GM19328 (cell line): ENCODE results near the gene SYMPK.

Source experiments
- ATAC-seq: cut with Tn5 transposase; IDR thresholded peaks from one replicate; pipeline ENCODE4 v1.9.1; 2021; ENCODE audit warnings: mild to moderate bottlenecking, moderate library complexity; ENCODE audit not compliant: unreplicated experiment

The SYMPK gene

DNA sequence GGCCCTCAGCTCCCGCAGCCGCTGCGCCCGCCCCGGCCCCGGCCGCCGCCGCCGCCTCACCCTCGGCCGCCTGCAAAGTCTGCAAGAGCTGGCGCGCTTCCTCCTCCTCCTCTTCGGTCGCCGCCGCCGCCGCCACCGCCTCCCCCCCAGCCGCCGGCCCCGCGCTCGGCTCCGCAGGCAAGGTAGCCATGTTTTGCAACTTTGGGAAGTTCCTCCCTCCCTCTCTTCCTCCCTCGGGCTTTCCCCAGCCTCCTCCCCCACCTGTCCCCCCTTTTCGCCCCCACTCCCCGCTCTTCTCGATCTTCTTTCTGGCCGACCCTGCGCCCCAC is 94.3 kb downstream of the SYMPK start:
- ATAC-seq = no peak

DNA sequence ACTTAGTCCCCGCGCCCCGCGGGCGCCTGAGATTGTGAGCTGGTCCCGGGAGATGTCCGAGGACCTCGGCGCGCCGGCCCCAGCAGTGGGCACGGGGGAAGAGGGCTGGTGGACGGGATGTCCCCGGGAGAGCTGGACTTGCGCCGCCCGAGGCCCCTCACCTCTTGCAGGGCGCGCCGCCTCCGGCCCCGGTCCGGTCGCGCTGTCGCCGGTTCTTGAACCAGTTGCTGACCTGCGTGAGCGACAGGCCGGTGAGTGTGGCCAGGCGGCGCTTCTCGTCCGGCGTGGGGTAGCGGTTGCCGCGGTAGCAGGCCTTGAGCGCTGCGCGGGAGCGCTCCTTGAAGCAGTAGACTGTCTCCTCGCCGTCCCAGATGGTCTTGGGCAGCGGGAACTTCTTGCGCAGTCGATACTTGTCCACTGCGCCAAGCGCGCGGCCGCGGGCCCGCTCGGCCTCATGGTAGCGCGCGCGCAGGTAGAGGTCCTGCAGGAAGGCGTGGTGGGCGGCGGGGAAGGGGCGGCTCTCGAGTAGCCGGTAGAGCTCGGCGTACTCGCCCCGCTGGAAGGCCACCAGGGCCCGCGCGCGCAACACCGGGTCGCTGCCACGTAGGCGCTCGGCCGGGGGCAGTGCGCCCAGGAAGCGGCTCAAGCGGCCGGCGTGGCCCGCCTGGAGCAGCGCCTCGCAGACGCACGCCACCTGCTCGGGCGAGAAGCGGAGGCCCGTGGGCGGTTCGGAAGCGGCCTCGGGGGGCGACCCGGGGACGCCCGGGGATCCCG is 94.9 kb downstream of the SYMPK start:
- ATAC-seq = no peak

DNA sequence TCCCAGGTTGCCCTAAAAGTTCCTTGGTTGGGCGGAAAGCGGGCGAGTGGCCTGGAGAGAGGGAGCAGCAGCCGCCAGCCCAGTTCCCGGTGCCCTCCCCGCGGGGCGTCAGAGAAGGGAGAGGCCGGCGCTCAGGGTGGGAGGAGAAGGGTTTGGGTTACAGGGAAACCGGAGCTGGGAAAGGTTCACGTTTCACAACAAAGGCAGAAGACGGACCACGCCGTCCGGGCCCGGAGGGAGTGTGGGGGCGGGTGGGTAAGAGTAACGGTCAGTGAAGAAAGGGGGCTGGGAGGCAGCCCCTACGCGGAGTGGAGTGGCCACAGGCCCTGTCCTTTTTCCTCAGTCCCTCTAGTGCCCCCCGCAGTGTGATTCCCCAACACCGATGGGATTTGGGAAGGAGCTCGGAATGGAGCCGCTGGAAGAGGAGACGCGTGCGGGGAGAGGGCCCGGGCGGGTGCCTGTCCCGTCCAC is 95.5 kb downstream of the SYMPK start:
- no peak for ATAC-seq

DNA sequence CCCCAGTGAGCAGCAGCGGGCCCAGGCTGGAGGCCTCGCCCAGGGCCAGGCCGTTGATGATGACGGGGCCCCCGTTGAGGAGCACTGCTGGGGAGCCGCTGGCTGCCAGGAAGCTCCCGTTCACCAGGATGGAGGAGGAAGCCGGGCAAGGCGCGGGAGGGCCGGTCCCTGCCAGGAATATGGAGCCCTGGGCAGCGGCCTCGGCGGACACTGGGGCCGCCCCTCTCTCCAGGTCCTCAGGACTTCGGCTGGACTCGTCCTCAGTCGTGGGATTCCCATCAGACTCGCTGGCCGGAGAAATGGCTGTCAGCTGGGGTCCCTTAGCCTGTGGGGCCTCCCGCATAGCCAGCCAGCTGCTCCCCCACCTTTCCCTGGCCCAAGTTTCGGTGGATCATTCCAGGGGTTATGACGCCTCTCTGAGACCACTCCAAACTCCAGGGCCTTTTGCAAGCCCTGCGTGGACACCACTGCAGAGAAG is 96.0 kb downstream of the SYMPK start:
- ATAC-seq = no peak

DNA sequence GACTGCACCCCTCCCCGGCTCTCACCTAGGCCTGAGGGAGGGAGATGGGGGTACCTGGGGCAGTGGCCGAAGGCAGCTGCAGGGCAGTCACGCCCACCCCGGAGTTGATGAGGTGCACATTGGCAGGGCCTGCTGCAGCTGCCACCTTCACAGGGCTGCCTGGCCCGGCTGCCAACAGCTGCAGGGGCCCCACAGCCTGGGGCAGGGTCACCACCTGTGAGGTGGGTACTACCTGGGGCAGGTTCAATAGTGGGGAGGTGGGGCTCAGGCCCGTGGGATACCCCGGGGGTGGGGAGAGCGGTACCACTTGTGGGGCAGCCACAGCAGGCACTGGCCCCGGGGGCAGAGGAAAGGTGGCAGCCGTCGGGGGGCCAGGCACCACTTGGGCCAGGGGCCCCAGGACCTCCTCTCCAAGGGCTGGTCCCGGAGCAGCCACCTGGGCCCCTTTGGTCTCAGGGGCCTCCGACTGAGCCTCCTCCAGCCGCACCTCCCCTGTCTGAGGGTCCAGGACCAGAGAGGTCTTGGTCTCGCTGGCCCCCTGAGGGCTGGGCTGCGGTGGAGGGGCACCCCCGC is 96.6 kb downstream of the SYMPK start:
- ATAC-seq = no peak

DNA sequence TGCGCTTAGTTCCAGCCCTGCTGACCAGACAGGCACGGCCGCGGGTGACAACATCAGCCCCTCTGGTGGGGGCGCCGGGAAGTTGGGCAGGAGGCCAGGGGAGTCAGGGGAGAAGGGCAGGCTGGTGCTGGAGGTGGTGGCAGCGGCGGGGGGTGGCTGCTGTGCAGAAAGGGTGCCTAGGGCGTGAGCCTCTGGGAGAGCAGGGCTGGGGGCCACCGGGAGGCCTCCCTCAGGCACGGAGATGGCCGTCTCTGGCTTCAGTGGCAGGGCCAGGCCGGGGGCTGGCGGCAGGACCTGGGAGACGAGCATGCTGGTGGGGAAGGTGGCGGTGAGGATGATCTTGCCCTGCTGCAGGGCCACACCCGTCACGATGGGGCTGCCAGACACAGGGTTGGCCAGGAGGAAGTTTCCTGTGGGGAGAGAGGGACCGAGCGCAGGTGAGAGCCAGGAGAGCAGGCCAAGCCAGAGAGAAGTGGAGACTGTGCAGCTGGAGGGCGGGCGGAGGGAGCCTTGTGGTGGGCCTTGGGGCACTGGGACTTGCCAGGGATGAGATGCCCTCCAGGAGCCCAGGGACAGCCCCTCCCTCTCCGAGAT is 97.1 kb downstream of the SYMPK start:
- no peak for ATAC-seq
